Testis (tissue), 2 donors: ENCODE measurements around the gene TENM4.

Experiments
- POLR2A ChIP-seq: fragments of 450-650 bp; IDR thresholded peaks from one replicate; pipeline ENCODE4 v1.6.1; 2017; ENCODE audit warnings: antibody characterized with exemption, mild to moderate bottlenecking, moderate library complexity
- TF ChIP-seq, protein P1 (sequence below), 3 experiments: fragments of 450-650 bp in 2 of 3; fragments of 200-600 bp in 1 of 3; sonication (generic) in 1 of 3; IDR thresholded peaks; one replicate each; pipeline ENCODE4 v1.5.1; 2016 to 2019; ENCODE audit warnings: antibody characterized with exemption in 3 of 3, mild to moderate bottlenecking in 2 of 3, moderate library complexity in 1 of 3

DNA sequence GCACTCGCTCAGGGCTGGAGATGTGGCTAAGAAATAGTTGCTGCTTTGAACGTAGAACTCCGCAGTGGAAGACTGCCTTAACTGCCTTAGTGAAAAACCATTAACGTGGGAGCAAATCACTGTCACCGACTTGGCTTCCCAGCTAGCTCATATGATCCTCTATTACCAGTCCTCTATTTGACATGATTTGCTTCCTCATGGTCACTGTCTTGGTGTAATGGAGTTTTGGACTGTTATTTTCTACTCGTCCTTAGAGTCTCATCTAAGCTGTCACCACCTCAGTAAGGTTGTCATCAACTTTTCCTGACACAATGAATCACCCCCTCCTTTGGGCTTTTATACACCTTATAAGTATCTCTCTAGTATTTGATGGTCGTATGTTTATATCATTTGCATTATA is 699.1 kb downstream of the TENM4 start:
- no peak for TF ChIP-seq POLR2A
- TF ChIP-seq, protein P1, sequence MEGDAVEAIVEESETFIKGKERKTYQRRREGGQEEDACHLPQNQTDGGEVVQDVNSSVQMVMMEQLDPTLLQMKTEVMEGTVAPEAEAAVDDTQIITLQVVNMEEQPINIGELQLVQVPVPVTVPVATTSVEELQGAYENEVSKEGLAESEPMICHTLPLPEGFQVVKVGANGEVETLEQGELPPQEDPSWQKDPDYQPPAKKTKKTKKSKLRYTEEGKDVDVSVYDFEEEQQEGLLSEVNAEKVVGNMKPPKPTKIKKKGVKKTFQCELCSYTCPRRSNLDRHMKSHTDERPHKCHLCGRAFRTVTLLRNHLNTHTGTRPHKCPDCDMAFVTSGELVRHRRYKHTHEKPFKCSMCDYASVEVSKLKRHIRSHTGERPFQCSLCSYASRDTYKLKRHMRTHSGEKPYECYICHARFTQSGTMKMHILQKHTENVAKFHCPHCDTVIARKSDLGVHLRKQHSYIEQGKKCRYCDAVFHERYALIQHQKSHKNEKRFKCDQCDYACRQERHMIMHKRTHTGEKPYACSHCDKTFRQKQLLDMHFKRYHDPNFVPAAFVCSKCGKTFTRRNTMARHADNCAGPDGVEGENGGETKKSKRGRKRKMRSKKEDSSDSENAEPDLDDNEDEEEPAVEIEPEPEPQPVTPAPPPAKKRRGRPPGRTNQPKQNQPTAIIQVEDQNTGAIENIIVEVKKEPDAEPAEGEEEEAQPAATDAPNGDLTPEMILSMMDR (IDR thresholded peaks at IDR 0.05), result no peak
